Heart left ventricle (tissue), 16 donors: ENCODE measurements around the gene KCNMB2. TPM values are rescaled to one million over a fixed set of nuclear protein-coding genes. Genes with fewer than 3 reads are reported as not detected.

Experiments used
- ATAC-seq, 4 donors: fragments of 200-7000 bp; cut with Tn5 transposase; one replicate each; pipeline ENCODE4 v1.9.1; 2020 to 2022; ENCODE audit warnings: moderate library complexity in 4 of 4, mild to moderate bottlenecking in 3 of 4, moderate number of reproducible peaks in 1 of 4
- DNase-seq, 5 donors: peaks; one replicate each; pipeline ENCODE4 v3.0.0-alpha.2; 2020
- H3K27ac ChIP-seq, 12 donors: fragments of 200-600 bp; sonication (generic) in 4 of 12; one replicate each; pipeline versions ENCODE4 v1.5.0 to v1.8.0; 2016 to 2022; ENCODE audit warnings: mild to moderate bottlenecking in 2 of 12
- H3K27me3 ChIP-seq, 9 donors: fragments of 200-600 bp; sonication (generic) in 2 of 9; one replicate each; pipeline versions ENCODE4 v1.5.1 to v1.8.0; 2016 to 2022; ENCODE audit warnings: mild to moderate bottlenecking in 3 of 9
- H3K36me3 ChIP-seq, 9 donors: fragments of 200-600 bp; sonication (generic) in 2 of 9; one replicate each; pipeline versions ENCODE4 v1.5.0 to v1.8.0; 2018 to 2022; ENCODE audit warnings: mild to moderate bottlenecking in 2 of 9
- H3K4me1 ChIP-seq, 12 donors: fragments of 200-600 bp; sonication (generic) in 4 of 12; one replicate each; pipeline versions ENCODE4 v1.5.0 to v1.8.0; 2016 to 2022; ENCODE audit warnings: mild to moderate bottlenecking in 3 of 12
- H3K4me3 ChIP-seq, 12 donors: fragments of 200-600 bp; sonication (generic) in 4 of 12; one replicate each; pipeline versions ENCODE4 v1.5.0 to v1.8.0; 2017 to 2022; ENCODE audit warnings: mild to moderate bottlenecking in 9 of 12, moderate library complexity in 4 of 12
- H3K9me3 ChIP-seq, 12 donors: fragments of 200-600 bp; sonication (generic) in 4 of 12; one replicate each; pipeline versions ENCODE4 v1.5.0 to v1.8.0; 2016 to 2022; ENCODE audit warnings: mild to moderate bottlenecking in 1 of 12
- POLR2A ChIP-seq, 2 donors: fragments of 450-650 bp; IDR thresholded peaks; one replicate each; pipeline ENCODE4 v1.6.1; 2017; ENCODE audit warnings: antibody characterized with exemption in 2 of 2, mild to moderate bottlenecking in 2 of 2, moderate library complexity in 2 of 2
- WGBS, 4 donors: extraction: QIAGEN DNeasy Blood & Tissue Kit in 2 of 4; methylation state at CpG; one replicate each; pipeline versions ENCODE4 v1.1.5 to v1.1.7; 2013 to 2018; 5-methylcytosine and 5-hydroxymethylcytosine counted together
- intact Hi-C, 10 donors: fragments of 100-400 bp; cut with DNase I; formaldehyde crosslinking; loops; one replicate each; pipeline versions ENCODE4 v1.11.1 to v1.14.2; 2022
- polyA plus RNA-seq, 2 donors: library from polyadenylated mRNA; stranded (reverse); fragments of 200-250 nt; gene quantifications; one replicate each; pipeline ENCODE4 v1.2.3, GENCODE V29; 2013
- total RNA-seq, 9 donors: library from RNA; depleted of rRNA in 2 of 9; stranded (reverse); fragments of >200 nt in 2 of 9; fragmentation: NEBNext Ultra II Directional in 3 of 9; extraction: Animal tissue kit (Norgen Biotek cat#: 25700) in 3 of 9; gene quantifications; one replicate each; pipeline versions ENCODE4 v1.1.0 to v1.2.4, GENCODE V29; 2016 to 2023
- TF ChIP-seq, protein P1 (sequence below), 12 donors: fragments of 200-600 bp; sonication (generic) in 4 of 12; IDR thresholded peaks; one replicate each; pipeline versions ENCODE4 v1.5.0 to v1.8.0; 2018 to 2022; ENCODE audit warnings: antibody characterized with exemption in 12 of 12, mild to moderate bottlenecking in 5 of 12
- donor health status: ischemic (EF 13 %, LVEDD 7.1; RV severe dilation, severe dysfunction).
- donor health status: healthy with polysubstance abuse.
- donor health status: DM: no; HTN: yes; CAD: no.
- donor health status: DM: no; HTN: no; CAD: no.
- donor health status: ischemic (EF 25% LVEDD 6.9; RV normal size, moderate dysfunction).
- donor health status: ischemic (EF 25% LVEDD 5.7; RV mildly dilated, moderate dysfunction).
- donor health status: healthy.
- donor health status: DM: yes; HTN: yes; CAD: no.
- donor health status: ischemic (EF 35%, LVEDD 5.7; RV mildly dilated, moderate dysfunction).
- donor health status: nonischemic (EF 11% LVEDD 7.7; RV severe dilation, severe dysfunction).
- donor health status: DM: yes; HTN: yes; CAD: no.
- donor health status: PGD.
- donor health status: ischemic (EF 29% LVEDD 5.4; RV normal size, mild dysfunction).
- donor health status: nonischemic (EF 23%, LVEDD 6.1; RV moderate dilation, normal function).

The KCNMB2 gene
- total and polyA plus RNA-seq, 11 donors = 0.37 to 5.7 (median 2.0) TPM; not detected in 1

DNA sequence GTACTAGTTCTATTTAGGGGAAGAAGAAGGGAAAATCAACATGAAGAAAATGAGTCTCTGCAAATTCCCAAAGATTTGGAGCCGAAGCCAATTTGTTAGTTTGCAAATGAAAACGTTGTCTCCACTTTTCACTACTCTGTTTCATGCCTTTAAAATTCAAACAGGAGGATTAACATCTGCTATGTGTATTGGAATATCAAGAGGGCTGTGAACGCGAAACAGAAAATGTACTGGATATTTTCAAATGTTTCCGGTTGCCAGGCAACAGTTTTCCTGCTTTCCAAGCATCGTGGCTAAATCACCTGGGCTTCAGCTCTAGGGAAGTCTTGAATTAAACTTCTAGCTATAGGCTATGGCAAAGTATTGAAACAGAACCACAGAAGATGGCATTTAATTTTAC, 172.8 kb downstream of the KCNMB2 start:
- H3K9me3 ChIP-seq = no peaks in the 10 kb centered on the region
- ATAC-seq (no peak), DNase-seq (no peak)
- H3K36me3 ChIP-seq = no peaks in the 10 kb centered on the region
- intact Hi-C loops = no loop called here
- H3K4me3 ChIP-seq = no peak overlapping the region
- H3K27ac ChIP-seq = no peak overlapping the region
- H3K4me1 ChIP-seq = peaks cover 0 to 25% (median 1%) of the 10 kb centered on the region in 12 donors
- no peak for TF ChIP-seq POLR2A (IDR thresholded peaks at IDR 0.05)
- TF ChIP-seq, protein P1, sequence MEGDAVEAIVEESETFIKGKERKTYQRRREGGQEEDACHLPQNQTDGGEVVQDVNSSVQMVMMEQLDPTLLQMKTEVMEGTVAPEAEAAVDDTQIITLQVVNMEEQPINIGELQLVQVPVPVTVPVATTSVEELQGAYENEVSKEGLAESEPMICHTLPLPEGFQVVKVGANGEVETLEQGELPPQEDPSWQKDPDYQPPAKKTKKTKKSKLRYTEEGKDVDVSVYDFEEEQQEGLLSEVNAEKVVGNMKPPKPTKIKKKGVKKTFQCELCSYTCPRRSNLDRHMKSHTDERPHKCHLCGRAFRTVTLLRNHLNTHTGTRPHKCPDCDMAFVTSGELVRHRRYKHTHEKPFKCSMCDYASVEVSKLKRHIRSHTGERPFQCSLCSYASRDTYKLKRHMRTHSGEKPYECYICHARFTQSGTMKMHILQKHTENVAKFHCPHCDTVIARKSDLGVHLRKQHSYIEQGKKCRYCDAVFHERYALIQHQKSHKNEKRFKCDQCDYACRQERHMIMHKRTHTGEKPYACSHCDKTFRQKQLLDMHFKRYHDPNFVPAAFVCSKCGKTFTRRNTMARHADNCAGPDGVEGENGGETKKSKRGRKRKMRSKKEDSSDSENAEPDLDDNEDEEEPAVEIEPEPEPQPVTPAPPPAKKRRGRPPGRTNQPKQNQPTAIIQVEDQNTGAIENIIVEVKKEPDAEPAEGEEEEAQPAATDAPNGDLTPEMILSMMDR (IDR thresholded peaks at IDR 0.05) = no peak
- H3K27me3 ChIP-seq = no peaks in the 10 kb centered on the region
- WGBS, 4 donors = 26 to 33% (median 28%) methylated on average over 6 of the region's 6 CpGs

DNA sequence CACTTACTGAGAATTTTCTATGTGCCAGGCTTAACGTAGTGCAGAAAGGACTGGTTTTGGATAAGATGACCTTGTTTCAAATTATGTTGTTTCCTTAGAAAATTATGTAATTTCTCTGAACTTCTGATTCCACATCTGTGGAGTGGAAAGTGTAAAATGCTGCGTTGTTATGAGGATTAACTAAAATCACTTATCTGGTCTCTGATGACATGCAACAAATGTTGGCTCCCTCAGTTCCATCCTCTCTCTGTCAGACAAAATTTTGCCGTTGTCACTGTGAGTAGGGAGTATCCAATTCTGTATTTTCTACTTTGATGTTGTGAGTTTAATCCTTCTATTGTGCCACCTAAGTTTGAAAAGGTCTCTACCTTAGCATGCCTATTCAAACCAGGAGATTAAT, 175.5 kb downstream of the KCNMB2 start:
- intact Hi-C loops = no loop called here
- ATAC-seq = peak in 1 of 4 donors; percentile 53
- peak overlapping the region in 4 of 12 donors; percentile 7 to 35 (median 20) for H3K27ac ChIP-seq

DNA sequence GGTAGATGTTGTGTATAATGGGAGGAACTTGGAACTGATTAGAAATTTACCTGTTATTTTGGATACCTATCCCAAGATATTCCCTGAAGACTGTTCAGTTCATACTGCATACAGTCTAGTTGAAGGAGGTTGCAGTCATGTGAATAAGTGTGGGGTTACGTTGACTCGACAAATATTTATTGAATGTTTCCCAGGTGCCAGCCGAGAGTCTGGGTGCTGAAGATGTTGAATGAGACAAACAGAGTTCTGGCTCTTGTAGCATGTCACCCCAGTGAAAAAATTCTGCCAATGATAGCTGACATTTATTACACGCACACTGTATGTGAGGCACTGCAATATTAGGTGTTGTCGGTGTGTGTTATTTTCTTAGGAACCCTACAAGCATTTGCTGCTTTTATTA, 176.0 kb downstream of the KCNMB2 start:
- ATAC-seq = peak in 3 of 4 donors; percentile 36 to 55 (median 41)
- Histone ChIP-seq H3K4me3 (no peak overlapping the region), H3K27me3 (no peaks in the 10 kb centered on the region), H3K27ac (peak overlapping the region in 3 of 12 donors; percentile 7 to 35 (median 33)), H3K4me1 (peaks cover 0 to 35% (median 1%) of the 10 kb centered on the region in 12 donors), H3K9me3 (no peaks in the 10 kb centered on the region), H3K36me3 (no peaks in the 10 kb centered on the region)
- intact Hi-C loops = no loop called here
- TF ChIP-seq POLR2A (IDR thresholded peaks at IDR 0.05) = no peak
- TF ChIP-seq, protein P1 (IDR thresholded peaks at IDR 0.05) = no peak
- 51 to 59% (median 56%) methylated on average over 5 of the region's 5 CpGs for WGBS, 4 donors
- no peak for DNase-seq

More for the DNA sequence above, 175.5 kb downstream of the KCNMB2 start:
- Histone ChIP-seq H3K4me3 (no peak overlapping the region), H3K9me3 (no peaks in the 10 kb centered on the region), H3K27me3 (no peaks in the 10 kb centered on the region), H3K4me1 (peaks cover 0 to 35% (median 1%) of the 10 kb centered on the region in 12 donors), H3K36me3 (no peaks in the 10 kb centered on the region)
- WGBS, 4 donors = 50 to 64% (median 59%) methylated on average over 3 of the region's 3 CpGs
- TF ChIP-seq, protein P1 (IDR thresholded peaks at IDR 0.05) = no peak
- no peak for TF ChIP-seq POLR2A (IDR thresholded peaks at IDR 0.05)
- no peak for DNase-seq

DNA sequence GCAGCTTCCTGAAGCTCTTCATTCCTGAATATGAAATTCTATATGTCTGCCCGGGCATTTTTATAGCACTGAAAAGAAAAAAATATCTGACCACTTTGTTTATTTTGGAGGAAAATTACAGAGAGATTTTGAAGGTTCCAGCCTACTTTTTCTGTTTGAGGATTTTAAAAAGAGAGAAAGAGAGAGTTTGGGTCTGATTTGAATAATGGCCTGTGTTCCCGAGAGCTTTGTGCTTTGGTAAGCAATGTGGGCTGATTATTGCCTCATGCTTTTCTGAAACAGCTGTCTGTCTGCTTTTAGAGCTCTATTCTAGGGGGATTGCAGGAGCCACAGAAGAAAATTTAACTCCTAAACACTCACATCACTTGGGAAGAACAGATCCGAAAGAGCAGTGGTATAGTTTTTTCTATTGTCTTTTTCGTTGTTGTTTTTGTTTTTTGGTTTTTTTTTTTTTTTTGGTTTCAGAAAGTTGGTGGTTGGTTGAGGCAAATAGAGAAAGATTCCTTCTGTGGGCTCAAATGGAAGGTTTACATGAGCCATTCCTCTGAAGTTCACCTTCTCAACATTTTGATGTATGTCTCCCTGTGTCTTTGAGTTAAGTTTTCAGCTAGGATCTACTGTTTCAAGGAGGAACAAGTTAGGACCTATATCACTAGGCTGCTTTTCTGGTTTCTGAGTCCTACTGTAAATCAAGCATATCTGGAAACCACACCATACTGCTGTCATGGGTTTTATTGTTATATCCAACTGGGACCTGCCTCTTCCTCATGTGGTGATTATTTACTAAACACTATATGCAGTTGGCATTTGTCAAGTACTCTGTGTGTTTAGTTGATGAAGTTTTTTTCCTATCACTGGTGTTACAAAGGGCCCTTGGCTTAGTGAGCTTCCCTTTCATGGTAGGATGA, 178.9 kb downstream of the KCNMB2 start:
- Histone ChIP-seq H3K4me1 (peaks cover 0 to 42% (median 10%) of the 10 kb centered on the region in 12 donors), H3K9me3 (no peaks in the 10 kb centered on the region), H3K27me3 (no peaks in the 10 kb centered on the region), H3K36me3 (no peaks in the 10 kb centered on the region), H3K27ac (peak overlapping the region in 6 of 12 donors; percentile 6 to 57 (median 20)), H3K4me3 (no peak overlapping the region)
- no peak for TF ChIP-seq POLR2A (IDR thresholded peaks at IDR 0.05)
- TF ChIP-seq, protein P1 (IDR thresholded peaks at IDR 0.05) = no peak
- 58 to 66% (median 61%) methylated on average over 4 of the region's 4 CpGs for WGBS, 4 donors
- no peak for DNase-seq
- peak; percentile 27 to 66 (median 32) for ATAC-seq
- intact Hi-C loops = no loop called here
